ENCODE results near the gene PYGL.

Gene PYGL

DNA sequence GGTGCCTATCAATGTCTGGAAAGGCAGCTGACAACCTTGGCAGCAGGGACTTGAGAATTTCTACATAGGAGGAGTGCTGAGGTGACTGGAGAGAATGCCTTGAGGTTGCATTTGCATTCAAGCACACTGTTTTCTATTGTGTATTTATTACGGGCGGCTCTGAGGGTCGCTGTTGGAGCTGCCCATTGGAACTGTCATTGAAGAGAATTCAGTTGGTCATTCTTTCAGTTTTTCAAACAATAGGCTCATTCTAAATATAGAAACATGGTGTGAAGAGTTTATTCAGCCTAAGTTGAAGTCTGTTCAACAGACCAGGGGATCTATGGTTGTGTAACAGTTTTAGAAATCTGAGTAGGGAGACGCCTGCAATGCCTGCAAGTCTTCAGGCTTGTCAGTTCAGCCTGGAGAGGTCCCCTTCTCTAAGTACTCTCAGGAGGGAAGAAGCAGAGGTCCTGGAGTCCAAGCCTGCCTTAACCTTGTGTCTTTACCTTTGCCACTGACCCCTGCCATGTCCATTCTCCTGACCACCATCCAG lies 82.2 kb downstream of the PYGL start:
- H3K27me3 ChIP-seq (ENCODE audit: insufficient read depth, poor library complexity, severe bottlenecking), result no peaks in the 10 kb centered on the region
- H3K27ac ChIP-seq (replicated peaks), result no peak overlapping the region
- no peak for DNase-seq (ENCODE audit: low read depth in 1 of 2, low spot score in 1 of 2)
- no peak overlapping the region for H3K4me3 ChIP-seq (replicated peaks; ENCODE audit: insufficient read depth, low read length)
- TF ChIP-seq POLR2AphosphoS5 (IDR thresholded peaks at IDR 0.05; ENCODE audit: low read depth), result no peak
- no peak for TF ChIP-seq REST (IDR thresholded peaks at IDR 0.05; ENCODE audit: insufficient replicate concordance, low read depth)
- no peak for TF ChIP-seq CTCF (IDR thresholded peaks at IDR 0.05; ENCODE audit: insufficient read depth, low read length)
- no peak for TF ChIP-seq GABPA (IDR thresholded peaks at IDR 0.05; ENCODE audit: low read depth)
- no peak for TF ChIP-seq SPI1 (IDR thresholded peaks at IDR 0.05; ENCODE audit: borderline replicate concordance, low read depth)

DNA sequence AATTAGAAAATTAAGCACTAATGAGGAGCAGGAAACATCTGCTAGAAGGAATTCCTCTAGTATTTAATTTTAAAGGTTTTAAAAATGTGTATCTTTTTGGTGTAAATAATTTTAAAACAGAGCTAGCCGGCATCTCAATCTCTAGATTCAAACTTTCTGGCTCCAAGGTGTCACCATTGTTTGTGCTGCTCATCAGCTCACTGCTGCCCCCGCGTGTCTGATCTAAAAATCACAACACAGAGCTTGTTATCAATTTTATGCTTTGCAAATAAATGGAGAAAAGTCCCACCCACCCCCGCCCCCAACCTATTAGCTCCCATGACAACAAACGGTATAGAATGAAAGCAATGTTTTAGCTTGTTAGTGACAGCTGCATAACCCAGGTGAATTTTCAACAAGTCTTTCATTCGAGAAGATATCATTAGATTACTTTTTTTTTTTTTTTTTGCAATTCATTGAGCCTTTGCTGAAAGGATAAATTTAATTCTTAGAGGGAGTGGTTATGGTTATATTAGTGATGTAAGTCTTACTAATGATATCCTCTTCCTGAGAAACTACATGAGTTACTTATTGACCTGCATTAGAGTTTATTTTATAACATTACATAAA lies 83.7 kb downstream of the PYGL start:
- no peak overlapping the region for H3K27ac ChIP-seq (replicated peaks)
- H3K27me3 ChIP-seq (ENCODE audit: insufficient read depth, poor library complexity, severe bottlenecking), result no peaks in the 10 kb centered on the region
- no peak for TF ChIP-seq REST (IDR thresholded peaks at IDR 0.05; ENCODE audit: insufficient replicate concordance, low read depth)
- peak; percentile 58 for TF ChIP-seq CTCF (IDR thresholded peaks at IDR 0.05; ENCODE audit: insufficient read depth, low read length)
- peak; percentile 42 to 82 for DNase-seq (ENCODE audit: low read depth in 1 of 2, low spot score in 1 of 2)
- peak overlapping the region; percentile 59 for H3K4me3 ChIP-seq (replicated peaks; ENCODE audit: insufficient read depth, low read length)

- no peak for TF ChIP-seq CTCF (IDR thresholded peaks at IDR 0.05; ENCODE audit: insufficient read depth, low read length)
- no peak for TF ChIP-seq POLR2AphosphoS5 (IDR thresholded peaks at IDR 0.05; ENCODE audit: low read depth)
- no peak for TF ChIP-seq REST (IDR thresholded peaks at IDR 0.05; ENCODE audit: insufficient replicate concordance, low read depth)
- TF ChIP-seq SPI1 (IDR thresholded peaks at IDR 0.05; ENCODE audit: borderline replicate concordance, low read depth), result no peak
- no peak for TF ChIP-seq GABPA (IDR thresholded peaks at IDR 0.05; ENCODE audit: low read depth)
- Histone ChIP-seq H3K4me3 (replicated peaks; ENCODE audit: insufficient read depth, low read length) (no peak overlapping the region), H3K27me3 (ENCODE audit: insufficient read depth, poor library complexity, severe bottlenecking) (no peaks in the 10 kb centered on the region), H3K27ac (replicated peaks) (no peak overlapping the region)
- no peak for DNase-seq (ENCODE audit: low read depth in 1 of 2, low spot score in 1 of 2)
Measured at GRCh38 chr14:50859296-50859624, 85.0 kb downstream of the PYGL start.

Measured in HL-60 (cell line).